Stimulated activated CD8-positive, alpha-beta memory T cell treated with anti-CD3 and anti-CD28 coated beads, Interleukin-15, amount 100 ng/mL, for 4 hours (primary cell): ENCODE data around the gene COL4A2.
"Not testable (repeated sequence)": the region's sequence is repeated elsewhere in the genome, so short reads cannot be mapped to it uniquely, and the experiment has no call there.

Experiments
- DNase-seq, 2 donors: peaks; one replicate each; pipeline ENCODE4 v3.0.0-alpha.2; 2020; ENCODE audit warnings: low read depth in 2 of 2

The COL4A2 gene

GRCh38 chr13:110496281-110496680 is 189.2 kb downstream of the COL4A2 start:
- DNase-seq, result no peak

- DNase-seq, result no peak
These were observed 189.9 kb downstream of the COL4A2 start for GRCh38 chr13:110497003-110497402.

- DNase-seq, result not testable (repeated sequence)
These were observed 190.8 kb downstream of the COL4A2 start for GRCh38 chr13:110497896-110498295.

GRCh38 chr13:110498327-110498726 is 191.2 kb downstream of the COL4A2 start:
- no peak for DNase-seq

GRCh38 chr13:110498765-110499164 is 191.7 kb downstream of the COL4A2 start:
- DNase-seq, result no peak

- DNase-seq, result no peak
These were observed 192.7 kb downstream of the COL4A2 start for GRCh38 chr13:110499621-110500281.

- no peak for DNase-seq
These were observed 193.3 kb downstream of the COL4A2 start for GRCh38 chr13:110500341-110500740.

GRCh38 chr13:110501188-110501587 is 194.1 kb downstream of the COL4A2 start:
- DNase-seq, result no peak

GRCh38 chr13:110503037-110503901 is 196.2 kb downstream of the COL4A2 start:
- DNase-seq, result no peak

GRCh38 chr13:110503979-110504499 is 197.0 kb downstream of the COL4A2 start:
- no peak for DNase-seq

GRCh38 chr13:110505594-110505993 is 198.5 kb downstream of the COL4A2 start:
- no peak for DNase-seq

GRCh38 chr13:110506396-110506795 is 199.3 kb downstream of the COL4A2 start:
- DNase-seq, result no peak

GRCh38 chr13:110506859-110507566 is 199.9 kb downstream of the COL4A2 start:
- DNase-seq, result no peak

- DNase-seq, result no peak
These were observed 200.7 kb downstream of the COL4A2 start for GRCh38 chr13:110507678-110508381.

GRCh38 chr13:110509478-110509926 is 202.4 kb downstream of the COL4A2 start:
- no peak for DNase-seq

GRCh38 chr13:110509971-110510786 is 203.1 kb downstream of the COL4A2 start:
- DNase-seq, result no peak

- no peak for DNase-seq
These were observed 204.6 kb downstream of the COL4A2 start for GRCh38 chr13:110511509-110512181.

- DNase-seq, result no peak
These were observed 205.2 kb downstream of the COL4A2 start for GRCh38 chr13:110512198-110512740.

GRCh38 chr13:110516500-110516899 is 209.4 kb downstream of the COL4A2 start:
- no peak for DNase-seq
